CD14-positive monocyte (primary cell): ENCODE data around the gene IL15RA. TPM values are rescaled to one million over a fixed set of nuclear protein-coding genes. Genes with fewer than 3 reads are reported as not detected.

Experiments used
- DNase-seq, 3 donors: peaks; one replicate each; pipeline ENCODE4 v3.0.0-alpha.2; 2011 to 2022
- H2AFZ ChIP-seq: 2 replicates; pipeline ENCODE4 v1.6.0; 2012; ENCODE audit warnings: mild to moderate bottlenecking, low read depth, low read length, inconsistent platforms; ENCODE audit not compliant: insufficient read depth, poor library complexity, severe bottlenecking
- H3K27ac ChIP-seq, 2 donors: 1 replicate in 1 of 2; 2 replicates in 1 of 2; pipeline ENCODE4 v1.5.1; 2012 to 2013; ENCODE audit warnings: low read length in 2 of 2, control low read depth in 1 of 2, inconsistent platforms in 1 of 2, low read depth in 1 of 2, mild to moderate bottlenecking in 1 of 2
- H3K27me3 ChIP-seq, 2 donors: one replicate each; pipeline versions ENCODE4 v1.6.0 to v1.6.1; 2011 to 2013; ENCODE audit warnings: low read length in 2 of 2; ENCODE audit not compliant: control insufficient read depth in 2 of 2, insufficient read depth in 2 of 2
- H3K36me3 ChIP-seq, 2 donors: replicated peaks in 1 of 2; 1 replicate in 1 of 2; 2 replicates in 1 of 2; pipeline versions ENCODE4 v1.5.1 to v1.6.1; 2012 to 2013; ENCODE audit warnings: low read length in 2 of 2, control low read depth in 1 of 2, inconsistent platforms in 1 of 2, mild to moderate bottlenecking in 1 of 2; ENCODE audit not compliant: insufficient read depth in 2 of 2, control insufficient read depth in 1 of 2
- H3K4me1 ChIP-seq, 2 donors: 1 replicate in 1 of 2; 2 replicates in 1 of 2; pipeline versions ENCODE4 v1.5.1 to v1.6.1; 2012 to 2013; ENCODE audit warnings: low read length in 2 of 2, control low read depth in 1 of 2, inconsistent platforms in 1 of 2, mild to moderate bottlenecking in 1 of 2, moderate library complexity in 1 of 2; ENCODE audit not compliant: insufficient read depth in 2 of 2, control insufficient read depth in 1 of 2
- H3K4me2 ChIP-seq: replicated peaks from 2 replicates; pipeline ENCODE3; 2012; ENCODE audit warnings: low read length, moderate library complexity, mild to moderate bottlenecking; ENCODE audit not compliant: poor library complexity, severe bottlenecking; ENCODE audit errors: extremely low read depth
- H3K4me3 ChIP-seq, 3 experiments: fragments of 200-600 bp in 1 of 3; sonication (generic) in 1 of 3; replicated peaks in 1 of 3; 1 replicate in 2 of 3; 2 replicates in 1 of 3; pipeline ENCODE4 v1.5.1; 2011 to 2013; ENCODE audit warnings: low read length in 3 of 3, mild to moderate bottlenecking in 3 of 3, control low read depth in 2 of 3, low read depth in 2 of 3, inconsistent platforms in 1 of 3, moderate library complexity in 1 of 3
- H3K79me2 ChIP-seq: 2 replicates; pipeline ENCODE4 v1.6.0; 2012; ENCODE audit warnings: mild to moderate bottlenecking, control low read depth, inconsistent platforms, low read length, moderate library complexity; ENCODE audit not compliant: insufficient read depth
- H3K9ac ChIP-seq: 2 replicates; pipeline ENCODE4 v1.6.0; 2017; ENCODE audit warnings: low read length, mild to moderate bottlenecking; ENCODE audit not compliant: insufficient read depth, poor library complexity, severe bottlenecking
- H3K9me3 ChIP-seq, 2 donors: replicated peaks in 1 of 2; 1 replicate in 1 of 2; 2 replicates in 1 of 2; pipeline versions ENCODE4 v1.5.1 to v1.6.1; 2012 to 2013; ENCODE audit warnings: low read length in 2 of 2, control low read depth in 1 of 2; ENCODE audit not compliant: control insufficient read depth in 1 of 2, insufficient read depth in 1 of 2
- H4K20me1 ChIP-seq: 2 replicates; pipeline ENCODE4 v1.6.0; 2012; ENCODE audit warnings: mild to moderate bottlenecking, low read length, control low read depth, moderate library complexity; ENCODE audit not compliant: insufficient read depth
- H3K27ac Mint-ChIP-seq, 7 donors: one replicate each; pipeline ENCODE4 v1.8.0; 2020; ENCODE audit warnings: mild to moderate bottlenecking in 7 of 7, mixed read lengths in 7 of 7, moderate library complexity in 6 of 7, inconsistent platforms in 2 of 7
- H3K27me3 Mint-ChIP-seq, 3 donors: one replicate each; pipeline ENCODE4 v1.8.0; 2021 to 2022; ENCODE audit warnings: low read depth in 3 of 3, mild to moderate bottlenecking in 3 of 3, mixed read lengths in 3 of 3, moderate library complexity in 3 of 3, inconsistent platforms in 1 of 3
- H3K36me3 Mint-ChIP-seq, 2 donors: one replicate each; pipeline ENCODE4 v1.8.0; 2020; ENCODE audit warnings: mixed read lengths in 2 of 2, inconsistent platforms in 1 of 2, mild to moderate bottlenecking in 1 of 2
- H3K4me1 Mint-ChIP-seq: one replicate; pipeline ENCODE4 v1.8.0; 2020; ENCODE audit warnings: mild to moderate bottlenecking, mixed read lengths
- H3K4me3 Mint-ChIP-seq, 2 donors: one replicate each; pipeline ENCODE4 v1.8.0; 2020; ENCODE audit warnings: mild to moderate bottlenecking in 2 of 2, mixed read lengths in 2 of 2, moderate library complexity in 1 of 2
- H3K9me3 Mint-ChIP-seq, 7 donors: one replicate each; pipeline ENCODE4 v1.8.0; 2020 to 2022; ENCODE audit warnings: mixed read lengths in 7 of 7, mild to moderate bottlenecking in 6 of 7, moderate library complexity in 6 of 7, inconsistent platforms in 2 of 7
- CTCF ChIP-seq: fragments of 200-600 bp; IDR thresholded peaks from one replicate; pipeline ENCODE4 v1.8.0; 2022; ENCODE audit warnings: antibody characterized with exemption, mild to moderate bottlenecking
- WGBS: methylation state at CpG from one replicate; pipeline ENCODE4 v1.1.5; 2013; ENCODE audit warnings: missing lambda C conversion rate; ENCODE audit not compliant: insufficient coverage; 5-methylcytosine and 5-hydroxymethylcytosine counted together
- intact Hi-C, 2 donors: fragments of 100-400 bp; cut with micrococcal nuclease; formaldehyde crosslinking; loops; one replicate each; pipeline versions ENCODE4 v1.15.0 to v1.15.1; 2023
- polyA plus RNA-seq, 3 donors: library from polyadenylated mRNA; depleted of rRNA in 1 of 3; unstranded in 2 of 3; stranded (reverse) in 1 of 3; fragments of 300-500 nt in 2 of 3; fragments of >200 nt in 1 of 3; fragmentation: Illumina TruSeq in 2 of 3; gene quantifications; 1 replicate in 2 of 3; 2 replicates in 1 of 3; pipeline ENCODE4 v1.2.3, GENCODE V29; 2012 to 2021

IL15RA gene
- polyA plus RNA-seq, 3 donors, result 12.4 to 23.1 (median 12.6) TPM

DNA sequence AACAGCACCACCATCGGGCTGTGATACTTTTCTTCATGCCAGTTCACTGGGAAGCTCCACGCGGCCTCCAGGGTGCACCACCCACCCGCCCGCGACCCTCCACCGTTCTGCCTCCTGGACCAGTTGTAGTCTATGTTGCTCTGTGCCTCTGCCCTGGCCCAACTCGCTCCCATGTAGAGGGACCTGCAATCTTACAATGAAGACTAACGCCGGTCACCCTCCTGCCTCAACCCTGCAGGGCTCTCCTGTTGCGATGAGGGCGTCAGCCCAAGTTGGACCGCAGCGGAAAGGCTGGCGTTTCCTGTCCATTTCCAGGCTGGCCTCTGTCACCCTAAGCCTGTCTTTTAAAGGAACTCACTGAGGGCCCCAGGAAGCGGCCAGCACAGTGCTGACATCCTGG is 34.9 kb downstream of the IL15RA start:
- Histone ChIP-seq H3K4me2 (peak overlapping the region; percentile 69), H3K9ac (peak overlapping the region; percentile 27), H3K4me1 (peaks cover 66 to 72% of the 10 kb centered on the region in 2 donors), H3K27me3 (no peaks in the 10 kb centered on the region), H4K20me1 (no peaks in the 10 kb centered on the region), H3K79me2 (peaks cover 14% of the 10 kb centered on the region), H3K27ac (peak overlapping the region; percentile 70 to 88), H2AFZ (peak overlapping the region; percentile 57), H3K9me3 (no peaks in the 10 kb centered on the region), H3K4me3 (peak overlapping the region in 1 of 3 experiments; percentile 71), H3K36me3 (peaks cover 11 to 13% of the 10 kb centered on the region in 2 donors)
- Mint-ChIP-seq H3K9me3 (no peaks in the 10 kb centered on the region), H3K27ac (peak overlapping the region; percentile 84 to 95 (median 90)), H3K36me3 (peaks cover 16% of the 10 kb centered on the region in 2 donors), H3K27me3 (peaks cover 0 to 2% (median 0%) of the 10 kb centered on the region in 3 donors), H3K4me1 (peaks cover 70% of the 10 kb centered on the region), H3K4me3 (peak overlapping the region; percentile 62 to 91)
- 24% methylated on average over 15 of the region's 16 CpGs for WGBS
- TF ChIP-seq CTCF, result no peak
- intact Hi-C loops, result no loop called here
- peak; percentile 75 to 82 (median 81) for DNase-seq

DNA sequence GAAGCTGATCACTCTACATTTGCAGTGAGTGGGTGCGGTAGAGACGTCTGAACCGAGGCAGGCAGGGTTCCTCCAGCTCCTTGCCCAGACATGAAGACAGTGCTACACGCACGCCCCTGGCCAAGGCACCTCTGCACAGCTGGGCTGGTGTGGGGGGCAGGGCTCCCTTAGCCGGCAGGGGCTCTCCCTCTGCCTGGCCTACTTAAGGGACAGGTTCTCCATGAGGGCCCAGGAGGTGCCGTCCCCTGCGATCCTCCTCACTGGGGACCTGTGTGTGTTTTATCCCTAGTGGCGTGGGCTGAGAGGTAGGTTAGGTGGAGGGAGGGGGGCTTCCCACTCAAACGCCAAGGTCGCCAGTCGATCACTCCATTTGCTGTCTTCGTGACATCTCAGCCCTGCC is 35.3 kb downstream of the IL15RA start:
- no peak for TF ChIP-seq CTCF
- 94% methylated on average over 7 of the region's 13 CpGs for WGBS

More for the DNA sequence above, 35.3 kb downstream of the IL15RA start:
- Mint-ChIP-seq H3K27ac (peak overlapping the region; percentile 84 to 95 (median 90)), H3K9me3 (no peaks in the 10 kb centered on the region), H3K4me3 (peak overlapping the region; percentile 62 to 91), H3K4me1 (peaks cover 66% of the 10 kb centered on the region), H3K27me3 (peaks cover 0 to 2% (median 0%) of the 10 kb centered on the region in 3 donors), H3K36me3 (peaks cover 20% of the 10 kb centered on the region in 2 donors)
- intact Hi-C loops, result no loop called here
- H3K9me3 ChIP-seq, result no peaks in the 10 kb centered on the region
- peak overlapping the region; percentile 57 for H2AFZ ChIP-seq
- H3K79me2 ChIP-seq, result peaks cover 14% of the 10 kb centered on the region
- H4K20me1 ChIP-seq, result no peaks in the 10 kb centered on the region
- no peaks in the 10 kb centered on the region for H3K27me3 ChIP-seq
- DNase-seq, result no peak
- peaks cover 64 to 68% of the 10 kb centered on the region in 2 donors for H3K4me1 ChIP-seq
- H3K4me3 ChIP-seq, result peak overlapping the region in 1 of 3 experiments; percentile 71
- H3K9ac ChIP-seq, result peak overlapping the region; percentile 27
- H3K4me2 ChIP-seq, result peak overlapping the region; percentile 69
- peak overlapping the region; percentile 70 to 88 for H3K27ac ChIP-seq
- peaks cover 15 to 18% of the 10 kb centered on the region in 2 donors for H3K36me3 ChIP-seq
